ENCODE data around the gene GRWD1. TPM values are rescaled to one million over a fixed set of nuclear protein-coding genes. Genes with fewer than 3 reads are reported as not detected.

The GRWD1 gene
- total and polyA plus RNA-seq, 2 of the 4 experiments (the other 2 are of a cell fraction): 22.0 to 22.5 TPM

- Histone ChIP-seq H2BK120ac (ENCODE audit: low read depth, low read length) (no peak overlapping the region), H3K27ac (ENCODE audit: insufficient read depth, low read length) (no peak overlapping the region), H3K27me3 (ENCODE audit: control insufficient read depth, insufficient read depth, low read length) (no peaks in the 10 kb centered on the region), H2AK5ac (ENCODE audit: low read depth, low read length) (no peak overlapping the region), H3K4me1 (ENCODE audit: control insufficient read depth, insufficient read depth, low read length) (peaks cover 15% of the 10 kb centered on the region), H2AFZ (replicated peaks; ENCODE audit: low read length, poor library complexity) (no peak overlapping the region), H3K79me1 (ENCODE audit: low read depth in 1 of 2, low read length in 2 of 2) (peaks cover 9 to 39% of the 10 kb centered on the region in 2 experiments; a peak in 2 of 4 replicates), H2BK5ac (ENCODE audit: low read depth, low read length, poor library complexity, severe bottlenecking) (no peak overlapping the region), H2BK15ac (ENCODE audit: low read depth, low read length) (no peak overlapping the region), H4K5ac (ENCODE audit: low read depth, low read length) (no peak overlapping the region), H4K8ac (ENCODE audit: low read depth in 2 of 2, low read length in 2 of 2) (no peak overlapping the region), H3K9me1 (ENCODE audit: insufficient read depth, low read length) (peaks cover 12% of the 10 kb centered on the region), H4K91ac (ENCODE audit: insufficient read depth, low read depth, low read length) (no peak overlapping the region), H3K4me3 (ENCODE audit: insufficient read depth, low read depth, low read length) (no peak overlapping the region), H3K9me3 (ENCODE audit: control insufficient read depth, insufficient read depth, low read length) (no peaks in the 10 kb centered on the region), H3K4ac (ENCODE audit: low read depth, low read length) (no peak overlapping the region), H3K9ac (ENCODE audit: low read depth, low read length) (no peak overlapping the region), H2AK9ac (replicated peaks; ENCODE audit: low read depth, low read length, poor library complexity) (no peak overlapping the region), H3K56ac (ENCODE audit: extremely low read depth, insufficient read depth, low read length) (no peak overlapping the region), H3K36me3 (ENCODE audit: control insufficient read depth, insufficient read depth, low read length) (peaks cover 61% of the 10 kb centered on the region), H3K4me2 (ENCODE audit: low read depth, low read length) (no peak overlapping the region), H2BK20ac (ENCODE audit: low read depth, low read length) (no peak overlapping the region), H3K18ac (ENCODE audit: low read depth, low read length) (no peak overlapping the region), H4K20me1 (ENCODE audit: insufficient read depth, low read length) (peaks cover 44% of the 10 kb centered on the region), H3K23ac (ENCODE audit: low read depth, low read length) (no peak overlapping the region), H3K14ac (replicated peaks; ENCODE audit: low read depth, low read length) (no peak overlapping the region)
- TF ChIP-seq POLR2A (IDR thresholded peaks at IDR 0.05; ENCODE audit: low read depth, low read length): no peak
- in situ Hi-C loops (cut with MboI; ENCODE audit: low sequenced_read_pairs): no loop called here
- DNase-seq (no peak), ATAC-seq (ENCODE audit: low read depth) (no peak)
- CTCF ChIA-PET: no interaction called here
- no CpG with 5 or more reads among the region's 22 CpGs for WGBS, 2 experiments (ENCODE audit: extremely low coverage in 2 of 2, insufficient read length in 1 of 2)
- dilution Hi-C loops (cut with HindIII; ENCODE audit: low sequenced_read_pairs, unreplicated experiment): no loop called here
- no TSS peak for BruUV-seq (replicated peaks)
- intact Hi-C loops (cut with micrococcal nuclease): no loop called here
- POLR2A ChIA-PET (ENCODE audit: unreplicated experiment): no interaction called here
Observed at GRCh38 chr19:48477698-48478338, 32.0 kb downstream of the GRWD1 start.
